Lower lobe of right lung (tissue), 2 donors: ENCODE measurements around the gene WDFY2. TPM values are rescaled to one million over a fixed set of nuclear protein-coding genes. Genes with fewer than 3 reads are reported as not detected.

Source experiments
- ATAC-seq, 2 donors: fragments of 200-7000 bp; cut with Tn5 transposase; one replicate each; pipeline ENCODE4 v1.9.1; 2020 to 2022; ENCODE audit warnings: mild to moderate bottlenecking in 2 of 2, moderate library complexity in 2 of 2
- DNase-seq: peaks from one replicate; pipeline ENCODE4 v3.0.0-alpha.2; 2020
- H3K27ac ChIP-seq: fragments of 200-600 bp; one replicate; pipeline ENCODE4 v1.8.0; 2022
- H3K27me3 ChIP-seq: fragments of 200-600 bp; one replicate; pipeline ENCODE4 v1.8.0; 2022; ENCODE audit warnings: low read depth
- H3K36me3 ChIP-seq: fragments of 200-600 bp; one replicate; pipeline ENCODE4 v1.8.0; 2022; ENCODE audit warnings: mild to moderate bottlenecking
- H3K4me1 ChIP-seq: fragments of 200-600 bp; one replicate; pipeline ENCODE4 v1.8.0; 2022
- H3K4me3 ChIP-seq: fragments of 200-600 bp; one replicate; pipeline ENCODE4 v1.8.0; 2022; ENCODE audit warnings: mild to moderate bottlenecking
- H3K9me3 ChIP-seq: fragments of 200-600 bp; one replicate; pipeline ENCODE4 v1.8.0; 2022
- CTCF ChIP-seq: fragments of 200-600 bp; IDR thresholded peaks from one replicate; pipeline ENCODE4 v1.8.0; 2022; ENCODE audit warnings: antibody characterized with exemption, mild to moderate bottlenecking
- intact Hi-C: fragments of 100-400 bp; cut with DNase I; formaldehyde crosslinking; loops from one replicate; pipeline ENCODE4 v1.11.0; 2022
- total RNA-seq: library from RNA; stranded (reverse); fragmentation: NEBNext Ultra II Directional; extraction: Animal tissue kit (Norgen Biotek cat#: 25700); gene quantifications from one replicate; pipeline ENCODE4 v1.2.1, GENCODE V29; 2021
- donor health status: DM: no; HTN: yes; CAD: no; lungs with severe emphysema.

WDFY2 gene
- total RNA-seq, 1 donor from 2014 or later: 16.6 TPM

GRCh38 chr13:51782026-51782710 is 197.9 kb downstream of the WDFY2 start:
- no peaks in the 10 kb centered on the region for H3K36me3 ChIP-seq
- no peaks in the 10 kb centered on the region for H3K9me3 ChIP-seq
- TF ChIP-seq CTCF: no peak
- no peaks in the 10 kb centered on the region for H3K27me3 ChIP-seq
- DNase-seq (no peak), ATAC-seq (no peak)
- H3K27ac ChIP-seq: no peak overlapping the region
- no peak overlapping the region for H3K4me3 ChIP-seq
- intact Hi-C loops: no loop called here
- H3K4me1 ChIP-seq: peaks cover 15% of the 10 kb centered on the region

GRCh38 chr13:51783428-51784094 is 199.3 kb downstream of the WDFY2 start:
- intact Hi-C loops: no loop called here
- ATAC-seq: no peak

GRCh38 chr13:51784097-51784496 is 199.8 kb downstream of the WDFY2 start:
- no peak overlapping the region for H3K4me3 ChIP-seq
- no peaks in the 10 kb centered on the region for H3K27me3 ChIP-seq
- H3K27ac ChIP-seq: no peak overlapping the region
- intact Hi-C loops: no loop called here
- no peak for TF ChIP-seq CTCF
- DNase-seq: no peak
- peaks cover 17% of the 10 kb centered on the region for H3K4me1 ChIP-seq
- H3K9me3 ChIP-seq: no peaks in the 10 kb centered on the region
- H3K36me3 ChIP-seq: no peaks in the 10 kb centered on the region
- no peak for ATAC-seq

More at GRCh38 chr13:51783428-51784094, 199.3 kb downstream of the WDFY2 start:
- no peak for DNase-seq
- Histone ChIP-seq H3K4me1 (peaks cover 17% of the 10 kb centered on the region), H3K36me3 (no peaks in the 10 kb centered on the region), H3K9me3 (no peaks in the 10 kb centered on the region), H3K27ac (no peak overlapping the region), H3K4me3 (no peak overlapping the region), H3K27me3 (no peaks in the 10 kb centered on the region)
- TF ChIP-seq CTCF: no peak

- H3K4me1 ChIP-seq: peaks cover 17% of the 10 kb centered on the region
- H3K9me3 ChIP-seq: no peaks in the 10 kb centered on the region
- no peak for TF ChIP-seq CTCF
- no peaks in the 10 kb centered on the region for H3K36me3 ChIP-seq
- H3K27me3 ChIP-seq: no peaks in the 10 kb centered on the region
- peak overlapping the region; percentile 56 for H3K27ac ChIP-seq
- ATAC-seq (peak; percentile 40 to 52), DNase-seq (no peak)
- intact Hi-C loops: no loop called here
- H3K4me3 ChIP-seq: no peak overlapping the region
Observed at GRCh38 chr13:51785712-51786424, 201.6 kb downstream of the WDFY2 start.

- Histone ChIP-seq H3K9me3 (no peaks in the 10 kb centered on the region), H3K4me1 (peaks cover 17% of the 10 kb centered on the region), H3K27ac (peak overlapping the region; percentile 56), H3K4me3 (no peak overlapping the region), H3K27me3 (no peaks in the 10 kb centered on the region), H3K36me3 (no peaks in the 10 kb centered on the region)
- no peak for TF ChIP-seq CTCF
- no peak for DNase-seq
- no peak for ATAC-seq
- intact Hi-C loops: no loop called here
Observed at GRCh38 chr13:51786425-51787265, 202.4 kb downstream of the WDFY2 start.
